Jurkat, Clone E6-1 (cell line): ENCODE data around the gene SLC35E1. TPM values are rescaled to one million over a fixed set of nuclear protein-coding genes. Genes with fewer than 3 reads are reported as not detected.

ENCODE experiments used
- DNase-seq: peaks from one replicate; pipeline ENCODE4 v3.0.0-alpha.2; 2011; ENCODE audit warnings: low read depth, low spot score
- H3K4me3 ChIP-seq: 2 replicates; pipeline ENCODE4 v1.5.1; 2011; ENCODE audit warnings: mild to moderate bottlenecking, low read length, control low read depth, moderate library complexity
- polyA plus RNA-seq: library from polyadenylated mRNA; unstranded; fragments of >200 nt; gene quantifications from one replicate; pipeline ENCODE4 v1.2.1, GENCODE V29; 2012; ENCODE audit warnings: missing spikeins; ENCODE audit not compliant: insufficient read length, insufficient read depth

The SLC35E1 gene
- 34.3 TPM for polyA plus RNA-seq

DNA sequence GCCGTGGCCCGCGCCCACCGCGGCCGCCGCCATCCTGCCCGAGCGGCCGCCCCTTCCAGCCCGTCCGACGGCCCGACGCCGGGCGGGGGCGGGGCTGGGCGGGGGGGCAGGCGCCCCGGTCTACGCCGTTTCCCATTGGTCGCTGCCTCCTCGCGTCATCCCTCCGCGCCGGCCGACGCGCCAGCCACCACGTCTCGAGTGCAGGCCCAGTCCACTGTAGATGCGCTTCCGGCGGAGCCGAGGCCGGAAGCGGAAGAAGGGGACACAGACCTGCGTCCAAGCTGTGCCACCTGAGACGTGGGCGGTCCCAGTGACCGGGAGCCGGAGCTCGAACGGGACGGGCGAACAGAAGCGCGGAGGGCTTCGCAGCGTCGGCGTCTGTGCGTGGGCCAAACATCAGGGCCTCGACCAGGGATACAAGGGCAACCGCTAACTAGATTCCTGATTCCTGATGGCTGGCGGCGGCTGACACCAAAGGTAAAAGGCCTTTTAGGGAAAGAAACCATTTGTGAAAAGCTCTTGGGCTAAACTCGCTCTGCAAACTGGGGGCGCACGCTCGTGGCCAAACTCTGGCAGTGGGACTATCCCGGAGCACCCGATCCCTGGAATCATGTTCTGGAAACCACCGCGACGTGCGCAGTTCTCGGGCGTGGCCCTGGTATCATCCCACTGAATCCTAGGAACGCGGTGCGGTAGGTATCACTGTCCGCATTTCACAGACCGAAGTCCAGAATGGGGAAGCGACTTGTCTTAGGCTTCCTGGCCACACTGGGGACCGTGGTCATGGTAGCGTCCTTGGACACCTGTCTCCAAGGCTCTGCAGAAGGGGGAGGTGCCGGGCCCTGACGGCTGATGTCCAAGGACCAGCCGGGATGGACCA is at the start of gene SLC35E1:
TSS of gene SLC35E1 (minus strand) at position 84 of the 880 bp plus-strand sequence. CDS start at position 33, 51 bp downstream.
- peak; percentile 86 for DNase-seq
- peak within 1 kb of the TSS; percentile 95 for H3K4me3 ChIP-seq

DNA sequence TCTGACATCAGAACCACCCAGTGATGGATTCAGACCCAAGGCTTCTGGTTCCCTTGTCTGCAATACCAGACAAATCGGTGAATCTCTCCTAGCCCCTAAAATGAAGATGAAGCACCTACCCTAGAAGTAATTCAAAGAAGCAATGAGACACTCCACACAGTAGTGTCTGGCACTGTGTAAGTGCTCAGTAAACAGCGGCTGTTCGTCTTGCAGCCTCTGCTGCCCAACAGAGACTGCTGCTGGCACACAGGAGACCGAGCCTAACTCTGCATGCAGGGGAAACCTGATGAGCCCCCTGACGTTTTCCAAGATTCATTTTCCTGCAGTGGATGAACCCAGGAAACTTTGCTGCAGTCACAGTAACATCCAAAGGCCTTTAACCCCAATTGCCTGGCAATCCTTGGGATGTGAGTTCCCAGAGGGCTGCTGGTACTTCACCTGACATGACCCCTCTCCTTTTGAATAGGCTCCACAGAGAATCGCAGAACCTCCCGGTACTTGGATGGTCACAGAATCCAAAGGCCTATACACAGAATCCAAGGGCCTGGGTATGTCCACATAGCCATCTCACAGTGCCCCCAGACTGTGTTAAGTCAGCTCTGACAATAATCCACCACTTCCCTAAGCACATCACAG is 49.1 kb upstream of the SLC35E1 start:
- no peak overlapping the region for H3K4me3 ChIP-seq

DNA sequence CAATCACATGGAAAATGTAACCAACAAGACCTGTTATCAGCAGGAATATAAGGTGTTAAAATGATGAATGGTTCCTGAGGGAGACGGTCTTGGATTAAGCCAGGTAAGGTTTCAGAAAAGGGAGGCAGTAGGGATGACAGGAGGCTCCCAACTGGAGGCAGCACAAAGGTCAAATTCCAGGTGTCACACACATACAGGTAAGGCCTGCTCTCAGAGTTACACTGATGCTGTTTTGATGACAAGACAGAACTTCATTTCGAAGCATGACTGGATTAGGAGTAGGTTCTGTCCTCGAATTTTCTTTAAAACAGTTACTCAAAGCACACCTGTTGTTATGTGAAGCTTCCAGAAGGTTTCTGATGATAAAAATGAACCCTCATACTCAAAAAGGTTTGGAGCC is 48.4 kb upstream of the SLC35E1 start:
- no peak for DNase-seq
- H3K4me3 ChIP-seq, result no peak overlapping the region

More for the DNA sequence above, 49.1 kb upstream of the SLC35E1 start:
- DNase-seq, result no peak

DNA sequence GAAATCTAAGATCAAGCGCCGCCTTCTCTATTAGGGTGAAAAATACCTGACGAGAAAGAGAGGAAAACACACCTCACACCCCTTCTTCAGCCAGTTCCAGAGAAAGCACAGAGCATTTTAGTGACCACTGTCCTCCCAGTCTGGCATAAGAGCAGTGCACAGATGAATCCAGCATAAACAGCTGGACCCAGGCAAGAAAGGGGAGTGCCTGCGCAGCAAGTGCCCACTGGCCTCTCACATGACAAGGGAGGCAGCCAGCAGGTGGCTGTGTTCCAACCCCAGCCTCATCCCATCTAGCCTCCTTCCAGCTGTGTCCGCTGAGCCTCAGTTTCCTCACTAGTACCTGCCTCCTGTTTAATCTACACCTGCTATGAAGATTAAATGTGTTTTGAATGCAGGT is 47.8 kb upstream of the SLC35E1 start:
- no peak overlapping the region for H3K4me3 ChIP-seq
- DNase-seq, result no peak

DNA sequence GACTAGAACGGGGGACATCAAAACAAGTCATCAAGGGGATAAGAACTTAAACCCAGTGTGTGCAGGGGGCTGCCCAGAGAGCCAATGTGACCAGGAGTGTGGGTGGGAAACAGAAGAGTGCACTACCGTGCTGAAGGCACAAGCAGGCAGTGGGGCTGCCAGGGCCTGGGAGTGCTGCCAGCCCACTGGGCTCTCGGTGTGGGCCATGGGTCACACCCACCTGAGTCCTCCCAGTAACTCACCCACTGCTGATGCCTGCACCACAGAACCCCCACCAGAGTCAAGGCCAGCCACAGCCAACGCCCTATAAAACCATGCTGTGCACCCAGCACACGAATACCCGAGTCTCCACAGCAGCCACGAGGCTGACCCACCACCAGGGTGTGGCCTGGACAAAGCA is 47.2 kb upstream of the SLC35E1 start:
- no peak overlapping the region for H3K4me3 ChIP-seq
- no peak for DNase-seq

DNA sequence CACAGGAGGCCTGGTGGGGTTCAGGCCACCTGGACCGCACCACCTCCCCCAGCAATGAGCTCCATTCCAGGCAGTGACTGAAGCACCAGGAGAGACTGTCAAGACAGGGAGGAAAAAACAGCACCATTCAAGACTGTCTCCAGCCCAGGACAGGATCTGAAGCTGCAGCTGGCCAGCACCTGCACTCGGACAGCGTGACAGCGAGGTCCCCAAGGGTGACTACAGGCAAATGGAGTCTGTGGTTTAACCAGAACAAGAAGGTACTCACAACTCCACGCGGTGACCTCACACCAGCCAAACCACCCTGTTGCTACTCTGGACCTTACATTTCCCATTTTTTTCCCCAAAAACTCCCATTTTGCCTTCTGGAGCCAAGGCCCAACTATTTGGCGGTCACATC is 46.0 kb upstream of the SLC35E1 start:
- DNase-seq, result no peak
- H3K4me3 ChIP-seq, result no peak overlapping the region

DNA sequence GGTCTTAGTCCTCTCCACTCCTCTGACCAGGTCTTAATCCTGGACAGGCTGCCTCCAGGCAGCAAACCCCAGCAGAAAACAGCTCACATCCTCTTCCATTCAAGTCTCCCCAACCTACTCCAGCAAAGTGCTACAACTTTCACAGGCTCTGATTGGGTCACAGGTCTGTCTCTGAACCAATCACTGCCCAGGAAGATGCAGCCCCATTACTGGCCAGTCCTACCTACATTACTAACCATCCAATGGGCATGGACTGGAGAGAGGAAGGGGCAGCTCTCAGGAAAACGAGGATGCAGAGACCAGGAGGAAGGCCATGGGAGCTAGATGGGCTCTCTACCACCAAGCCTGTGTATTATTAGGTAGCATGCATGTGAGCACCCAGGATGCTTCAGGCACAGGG is 43.6 kb upstream of the SLC35E1 start:
- no peak overlapping the region for H3K4me3 ChIP-seq
- DNase-seq, result no peak

DNA sequence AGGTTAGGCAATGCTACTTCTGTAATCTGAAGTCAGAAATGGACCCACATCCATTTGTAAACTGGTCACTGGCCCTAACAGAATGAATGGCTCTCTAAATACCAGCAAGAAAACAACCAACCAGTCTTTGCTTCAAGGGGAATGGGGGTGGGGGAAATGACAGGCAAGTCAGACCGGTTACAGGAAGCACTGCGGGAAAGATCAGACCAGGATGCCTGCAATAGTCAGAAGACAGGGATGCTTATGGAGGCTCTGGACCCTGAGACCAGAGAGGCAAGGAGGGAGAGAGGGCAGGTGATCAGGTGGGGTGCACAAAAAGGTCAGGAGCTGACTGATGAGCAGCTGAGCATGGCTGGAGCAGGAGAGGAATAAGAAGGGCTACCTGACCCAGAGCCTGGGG is 42.7 kb upstream of the SLC35E1 start:
- no peak overlapping the region for H3K4me3 ChIP-seq
- no peak for DNase-seq

DNA sequence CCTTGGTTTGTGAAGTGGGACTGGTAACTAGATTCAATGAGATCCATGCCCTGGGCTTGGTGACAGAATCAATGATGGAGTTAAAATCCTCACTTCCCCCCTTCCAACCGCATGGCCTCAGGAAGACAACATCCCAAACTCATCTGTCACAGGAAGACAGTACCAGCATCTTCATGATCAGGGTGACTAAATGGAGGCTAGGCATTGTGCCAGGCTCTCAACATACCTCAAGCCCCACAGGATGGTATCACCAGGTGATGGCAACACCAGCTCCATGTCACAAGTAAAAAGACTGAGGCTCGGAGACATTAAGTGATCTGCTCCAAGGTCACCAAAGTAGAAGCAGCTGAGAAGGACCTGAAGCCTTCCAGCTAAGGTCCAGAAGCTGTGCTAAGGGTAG is 41.6 kb upstream of the SLC35E1 start:
- no peak overlapping the region for H3K4me3 ChIP-seq
- DNase-seq, result no peak

DNA sequence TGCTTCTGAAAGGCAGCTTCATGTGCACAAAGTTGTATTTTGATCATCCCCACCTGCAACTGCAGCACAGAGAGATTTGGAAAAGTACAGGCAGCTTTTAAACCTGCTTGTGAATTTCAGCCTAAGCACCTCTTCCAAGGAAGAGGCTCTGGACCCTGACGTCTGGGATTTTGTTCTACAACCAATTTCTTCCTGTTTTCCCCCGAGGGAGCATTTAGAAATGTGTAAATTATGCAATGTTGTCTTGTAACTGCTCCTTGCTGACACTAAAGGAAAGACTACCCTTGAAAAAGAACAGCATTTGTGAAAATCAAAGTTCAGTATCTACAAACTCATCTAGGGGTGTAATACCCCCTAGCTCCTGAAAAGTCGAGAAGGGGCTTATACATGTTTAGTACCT is 40.4 kb upstream of the SLC35E1 start:
- no peak overlapping the region for H3K4me3 ChIP-seq
- no peak for DNase-seq

DNA sequence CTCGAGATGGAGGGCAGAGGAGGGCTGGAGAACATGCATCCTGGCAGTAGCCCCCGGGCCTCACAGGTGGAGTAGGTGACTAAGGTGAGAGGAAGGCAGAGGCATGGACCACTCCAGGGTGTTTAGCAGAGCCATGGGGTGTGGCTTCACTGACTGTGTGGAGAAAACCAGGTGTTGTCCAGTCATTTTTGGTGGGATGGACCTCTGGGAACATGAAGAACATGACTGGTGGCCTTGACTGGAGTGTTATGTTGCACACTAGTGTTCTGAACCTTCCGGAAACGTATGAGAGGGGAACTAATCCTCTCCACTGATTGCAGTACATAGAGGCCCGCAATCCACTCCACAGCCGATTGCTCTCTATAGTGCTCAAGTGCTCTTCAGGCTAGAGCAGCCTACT is 38.9 kb upstream of the SLC35E1 start:
- DNase-seq, result no peak
- H3K4me3 ChIP-seq, result no peak overlapping the region

DNA sequence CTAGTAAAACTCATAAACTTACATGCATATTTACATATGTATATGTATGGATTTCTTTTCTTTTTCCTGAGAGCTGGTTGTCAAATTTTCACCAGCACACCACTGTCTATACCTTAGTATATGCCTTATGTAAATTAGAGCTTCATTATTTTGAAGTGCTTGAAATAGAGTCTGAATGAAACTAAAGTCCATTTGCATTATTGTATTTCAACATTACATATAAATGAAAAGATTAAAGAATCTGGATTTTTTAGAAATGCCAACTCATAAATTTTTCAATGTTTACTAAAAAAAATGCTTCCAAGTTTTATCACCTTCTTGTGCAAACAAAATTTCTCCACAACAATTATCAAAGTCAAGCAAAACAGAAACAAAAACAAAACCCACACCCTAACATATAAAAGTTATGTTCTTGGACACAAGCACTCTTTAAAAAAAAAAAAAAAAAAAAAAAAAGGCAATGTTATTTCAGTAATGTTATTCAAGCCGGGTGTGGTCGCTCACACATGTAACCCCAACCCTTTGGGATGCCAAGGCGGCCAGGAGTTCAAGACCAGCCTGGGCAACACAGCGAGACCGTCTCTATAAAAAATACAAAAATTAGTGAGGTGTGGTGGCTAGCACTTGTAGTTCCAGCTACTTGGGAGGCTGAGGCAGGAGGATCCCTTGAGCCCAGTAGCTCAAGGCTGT is 37.4 kb upstream of the SLC35E1 start:
- DNase-seq, result no peak

DNA sequence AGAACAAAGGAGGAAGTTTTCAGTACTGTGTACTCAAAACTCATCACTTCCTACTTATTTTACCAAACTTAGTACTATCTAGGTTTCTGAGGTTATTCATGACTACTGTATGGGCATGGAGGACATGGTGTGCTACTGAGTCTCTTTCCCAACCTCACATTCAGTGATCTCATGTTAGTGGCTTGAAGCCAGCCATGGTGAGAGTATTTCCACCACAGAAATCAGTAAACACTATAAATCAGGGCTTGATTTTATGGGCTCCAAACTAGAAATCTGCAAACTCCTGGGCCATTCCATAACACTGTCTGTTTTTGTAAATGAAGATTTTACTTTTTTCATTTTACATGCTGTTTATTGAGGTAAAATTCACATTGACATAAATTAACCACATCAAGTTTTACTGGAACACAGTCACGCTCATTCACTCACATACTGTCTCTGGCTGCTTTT is 36.1 kb upstream of the SLC35E1 start:
- no peak for DNase-seq
- no peak overlapping the region for H3K4me3 ChIP-seq

More for the DNA sequence above, 37.4 kb upstream of the SLC35E1 start:
- H3K4me3 ChIP-seq, result no peak overlapping the region

DNA sequence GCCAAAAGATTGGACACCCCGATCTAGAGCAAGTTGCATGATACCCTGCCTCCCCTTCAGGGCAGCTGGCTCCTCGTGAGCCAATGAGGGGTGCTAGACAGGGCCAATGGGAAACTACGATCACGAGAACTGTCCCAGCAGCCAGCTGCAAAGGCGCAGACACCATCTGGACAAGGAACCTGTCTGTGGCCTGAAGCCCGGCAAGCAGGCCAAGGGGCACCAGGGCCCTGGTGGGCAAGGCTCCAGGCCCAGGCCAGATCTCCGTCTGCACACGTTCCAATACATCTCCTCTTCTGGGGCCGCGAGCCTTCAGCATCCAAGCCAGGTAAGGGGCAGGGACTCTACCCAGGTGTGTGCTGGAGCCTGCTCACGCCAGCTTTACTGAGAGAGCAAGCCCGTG is 35.6 kb upstream of the SLC35E1 start:
- DNase-seq, result no peak
- H3K4me3 ChIP-seq, result no peak overlapping the region

DNA sequence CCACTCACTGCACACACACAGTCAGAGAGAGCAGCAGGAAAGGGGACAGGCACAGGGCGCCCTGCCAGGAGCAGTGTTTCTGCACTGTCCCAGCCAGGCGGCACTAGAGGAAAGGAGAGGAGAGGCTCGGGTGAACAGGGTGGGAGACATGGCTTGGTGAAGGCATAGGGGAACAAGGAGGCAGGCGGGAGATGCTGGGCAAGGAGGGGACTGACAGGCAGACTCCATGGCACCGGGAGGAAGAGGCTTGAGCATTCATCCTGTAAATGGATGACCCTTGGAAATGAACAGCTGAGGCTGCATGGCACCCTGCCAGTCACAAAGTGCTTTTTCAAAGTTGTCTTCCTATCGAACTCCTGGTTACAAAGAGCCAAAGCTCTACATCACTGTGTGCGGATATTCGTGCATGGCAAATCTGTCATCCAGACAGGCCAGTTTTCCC is 33.4 kb upstream of the SLC35E1 start:
- DNase-seq, result no peak
- H3K4me3 ChIP-seq, result no peak overlapping the region

DNA sequence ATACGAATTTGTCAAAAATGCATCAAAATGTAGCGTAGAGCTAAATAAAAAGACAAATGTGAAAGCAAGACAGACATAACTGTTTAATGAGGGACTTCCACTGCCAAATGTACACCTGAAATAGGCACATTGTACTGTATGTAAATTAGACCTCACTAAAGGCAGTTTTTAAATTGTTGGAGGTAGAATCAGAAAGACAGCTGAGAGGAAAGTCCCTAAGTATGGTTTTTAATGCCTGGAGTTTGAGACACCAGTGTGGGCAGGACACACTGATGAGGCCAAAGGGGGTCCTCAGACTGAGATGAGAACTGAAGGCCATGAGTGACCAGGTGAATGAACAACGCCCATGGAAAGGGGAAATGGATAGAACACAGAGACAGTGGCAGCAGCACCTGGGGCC is 32.9 kb upstream of the SLC35E1 start:
- no peak overlapping the region for H3K4me3 ChIP-seq
- no peak for DNase-seq

DNA sequence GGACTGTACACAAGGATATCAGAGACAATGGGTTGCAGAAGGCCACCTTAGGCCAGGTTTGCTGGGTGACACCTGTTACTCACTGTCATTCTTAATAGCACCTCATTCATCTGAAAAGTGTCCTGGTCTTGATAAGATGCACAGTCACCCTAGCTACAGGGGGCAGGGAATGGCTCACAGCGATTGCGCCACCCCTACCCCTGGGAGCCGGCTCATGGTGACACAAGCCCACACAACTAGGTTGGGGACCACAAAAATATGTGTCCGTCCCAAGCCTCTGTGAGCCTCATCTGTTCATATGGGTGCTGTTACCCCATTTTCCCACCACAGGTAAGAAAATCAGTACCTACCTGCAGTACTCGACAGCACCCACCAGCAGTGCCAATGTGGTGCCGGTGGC is 32.4 kb upstream of the SLC35E1 start:
- DNase-seq, result no peak
- H3K4me3 ChIP-seq, result no peak overlapping the region

DNA sequence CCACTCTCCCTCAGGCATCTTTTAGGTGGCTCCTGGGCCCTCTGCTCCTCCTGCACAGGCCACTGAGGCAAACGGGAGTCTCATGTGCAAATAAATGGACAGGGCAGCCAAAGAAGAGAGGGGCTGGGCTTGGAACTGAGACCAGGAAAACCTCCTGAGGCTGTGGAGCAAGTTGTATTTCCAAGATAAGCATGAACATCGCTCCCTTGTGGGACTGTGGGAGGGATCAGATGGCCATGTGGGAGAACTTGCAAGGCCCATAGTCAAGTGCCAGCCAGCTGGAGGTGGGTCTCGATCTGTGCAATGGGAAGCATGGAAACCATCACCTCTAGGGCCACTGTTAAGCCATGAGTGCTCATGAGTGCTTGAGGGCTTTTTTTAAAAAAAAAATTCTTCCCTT is 30.9 kb upstream of the SLC35E1 start:
- no peak overlapping the region for H3K4me3 ChIP-seq
- DNase-seq, result no peak

DNA sequence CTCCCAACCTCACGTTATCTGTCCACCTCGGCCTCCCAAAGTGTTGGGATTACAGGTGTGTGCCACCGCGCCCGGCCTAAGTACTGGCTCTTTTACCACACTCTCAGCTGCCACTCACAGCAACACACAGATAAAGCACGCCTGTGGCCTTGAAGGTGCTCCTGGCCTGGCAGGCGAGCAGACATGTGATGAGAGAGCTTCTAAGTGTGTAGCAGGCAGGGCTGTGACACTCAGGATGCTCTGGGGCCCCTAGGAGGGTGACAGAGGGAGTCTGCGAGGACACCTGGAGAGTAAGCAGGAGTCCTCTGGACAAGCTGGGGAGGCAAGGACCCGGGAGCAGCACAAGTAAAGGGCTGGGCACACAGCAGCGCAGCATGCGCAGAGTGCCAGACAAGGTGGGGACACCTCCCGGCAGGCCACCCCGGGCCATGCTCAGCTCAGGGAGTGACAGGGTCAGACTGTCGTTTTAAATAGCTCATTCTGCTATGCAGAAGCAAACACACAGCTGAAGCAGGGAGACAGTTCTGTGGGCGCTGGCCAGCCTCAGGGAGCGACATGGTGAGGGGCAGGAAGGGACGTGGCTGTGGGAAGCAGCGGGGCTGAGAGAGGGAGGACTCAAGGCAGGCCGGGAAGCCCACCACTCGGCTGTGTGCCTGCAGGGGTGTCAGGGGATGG is 29.3 kb upstream of the SLC35E1 start:
- H3K4me3 ChIP-seq, result no peak overlapping the region
- no peak for DNase-seq
